Measurements from ENCODE around the gene SUSD6.
A peak's percentile ranks its signal among the peaks of the same experiment; 100 is the strongest.
"Not testable (repeated sequence)": the region's sequence is repeated elsewhere in the genome, so short reads cannot be mapped to it uniquely, and the experiment has no call there.

The SUSD6 gene

DNA sequence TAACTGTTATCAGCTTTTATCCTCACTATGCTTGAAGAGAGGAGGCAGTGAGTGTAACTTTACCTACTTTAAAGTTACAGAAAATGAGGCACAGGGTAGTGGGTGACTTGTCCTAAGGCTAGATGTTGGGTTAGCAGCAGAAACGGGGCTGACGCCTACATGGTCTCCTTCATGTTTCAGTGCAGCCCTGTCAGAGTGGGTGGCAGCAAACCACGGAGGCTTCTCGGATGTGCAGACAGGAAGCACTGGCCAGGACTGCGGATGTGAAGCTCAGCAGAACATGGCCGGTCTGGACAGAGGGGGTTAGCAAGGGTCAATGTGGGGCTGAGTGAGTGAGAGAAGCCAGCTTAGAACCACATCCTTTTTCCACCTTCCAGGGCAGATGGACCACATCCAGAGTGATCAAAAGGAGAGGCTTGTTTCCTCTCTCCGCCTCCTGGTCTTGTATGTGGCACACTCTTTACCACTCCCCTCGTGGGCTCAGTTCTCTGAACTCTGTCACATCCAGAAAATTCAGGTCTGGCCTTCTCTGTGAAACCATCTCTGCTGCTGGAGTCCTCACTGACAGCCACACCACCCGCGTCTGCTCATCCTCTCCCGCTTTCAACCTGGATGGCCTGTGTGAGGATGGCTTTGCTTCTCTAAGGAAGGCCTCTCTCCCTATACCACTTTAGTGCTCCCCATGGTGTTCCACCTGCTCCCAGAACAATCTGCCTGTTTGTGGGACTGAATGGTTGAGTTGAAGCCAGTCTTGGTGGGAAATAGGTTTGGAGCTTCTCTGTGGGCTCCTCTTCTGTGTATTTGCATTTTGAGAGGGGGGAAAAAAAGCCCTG, 14.1 kb downstream of the SUSD6 start:
- no peak for DNase-seq

DNA sequence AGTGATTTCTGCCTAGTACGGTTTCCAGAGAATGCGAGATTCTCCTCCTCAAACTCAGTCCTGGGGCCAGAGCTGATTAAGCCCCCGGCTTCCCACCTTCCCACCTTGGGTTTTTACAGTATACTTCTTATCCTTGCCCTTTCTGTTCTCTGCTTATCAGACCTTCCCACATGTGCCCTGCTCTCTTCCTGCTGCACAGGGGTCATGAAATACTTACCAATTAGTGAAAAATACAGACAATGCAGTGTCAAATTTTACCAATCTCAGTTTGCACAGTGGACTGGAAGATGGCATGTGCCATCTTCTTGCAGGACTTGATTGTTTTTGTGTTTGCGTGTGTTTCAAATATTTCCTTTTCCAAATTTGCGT, 14.7 kb downstream of the SUSD6 start:
- no peak for DNase-seq

DNA sequence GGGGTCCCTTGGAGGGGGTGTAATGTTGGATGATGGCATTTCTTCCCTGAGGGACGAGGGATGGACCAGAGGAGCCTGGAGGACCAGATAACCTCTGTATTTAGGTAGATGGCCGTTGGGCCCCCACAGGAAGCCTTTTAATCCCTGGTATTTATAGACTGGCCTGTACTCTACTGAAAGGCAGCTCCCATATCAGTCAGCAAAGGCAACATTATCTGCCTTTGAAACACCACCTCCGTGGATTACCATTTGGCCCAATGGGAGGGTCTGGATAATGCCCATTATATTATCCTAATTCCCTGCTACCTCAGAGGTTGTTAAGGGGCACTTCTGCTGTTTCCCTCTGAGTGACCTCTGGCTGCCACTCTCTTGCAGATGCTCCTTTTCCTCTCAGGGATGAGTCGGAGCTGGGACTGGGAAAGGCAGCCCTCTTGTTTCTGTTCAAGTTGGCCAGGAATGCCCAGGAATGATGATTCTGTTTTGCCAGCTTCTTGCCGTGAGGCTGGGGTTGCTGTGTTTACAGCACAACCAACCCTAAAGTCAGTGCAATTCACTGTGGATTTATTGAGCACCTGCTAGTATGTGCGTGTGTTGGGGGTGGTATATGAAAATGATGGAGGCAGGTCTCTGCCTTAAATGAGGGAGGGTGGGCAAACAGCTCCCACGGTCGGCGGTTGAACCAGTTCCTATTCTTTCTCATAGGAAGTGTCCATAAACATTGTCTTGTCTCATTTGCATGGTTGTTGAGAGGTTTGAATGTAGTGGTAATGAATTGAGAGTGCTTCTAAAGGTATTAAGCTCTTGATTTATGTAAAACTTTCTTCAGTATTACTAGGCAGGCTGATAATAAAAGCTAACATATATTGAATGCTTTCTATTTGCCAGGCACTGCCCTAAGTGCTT, 18.1 kb downstream of the SUSD6 start:
- no peak for DNase-seq

DNA sequence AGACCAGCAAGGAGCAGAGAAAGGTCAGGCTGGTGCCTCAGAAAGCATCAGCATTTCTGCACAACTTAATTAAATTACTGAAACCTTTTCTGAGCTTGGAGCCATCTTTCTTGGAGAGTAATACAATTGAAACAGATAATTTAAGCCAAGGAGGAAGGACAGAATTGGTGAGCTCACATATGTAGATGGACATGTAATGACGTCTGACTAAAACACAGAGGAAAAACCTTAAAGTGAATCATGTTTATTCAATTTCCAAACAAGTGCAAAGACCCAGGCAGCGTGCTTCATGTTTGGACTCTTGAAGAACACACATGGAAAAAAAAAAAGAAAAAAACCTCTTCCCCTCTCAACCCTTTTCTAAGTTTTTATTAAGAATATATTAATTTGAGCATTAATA, 19.0 kb downstream of the SUSD6 start:
- DNase-seq = no peak

DNA sequence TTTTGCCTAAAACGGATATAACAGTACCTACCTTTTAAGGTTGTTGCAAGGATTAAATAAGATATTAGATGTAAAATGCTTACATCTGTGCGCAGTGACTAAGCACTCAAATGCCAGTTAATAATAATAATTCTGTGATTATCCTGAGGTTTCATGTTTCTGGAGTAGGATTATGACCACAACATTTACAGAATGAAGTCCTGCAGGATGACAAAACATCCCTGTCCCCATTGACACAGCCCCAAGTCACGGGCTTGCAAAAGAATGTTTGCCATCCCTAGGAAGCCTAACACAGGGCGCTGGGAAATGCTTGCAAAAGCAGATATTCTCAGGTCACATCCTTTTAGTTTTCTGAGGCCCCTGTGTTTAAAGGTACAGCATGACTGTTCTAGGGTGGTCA, 20.1 kb downstream of the SUSD6 start:
- peak; percentile 52 for DNase-seq

DNA sequence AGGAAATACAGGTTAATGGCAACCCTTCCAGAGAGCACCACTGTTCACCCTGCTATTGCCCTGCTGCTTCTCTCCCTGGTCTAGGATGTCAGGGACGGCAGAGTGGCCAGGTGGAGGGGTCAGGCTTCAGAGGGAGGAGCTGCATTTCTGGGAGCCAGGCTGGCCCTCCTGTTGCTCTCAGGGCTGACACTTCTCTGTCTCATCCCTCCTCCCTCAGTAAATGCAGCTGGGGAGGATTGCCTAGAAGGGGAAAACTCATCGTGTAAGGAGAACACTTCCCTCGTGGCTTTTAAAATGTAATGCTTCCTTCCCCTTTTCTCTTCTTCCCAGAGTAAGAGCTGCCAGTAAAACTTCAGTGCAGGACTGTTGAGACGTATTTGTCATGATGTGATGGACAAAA, 20.8 kb downstream of the SUSD6 start:
- no peak for DNase-seq

DNA sequence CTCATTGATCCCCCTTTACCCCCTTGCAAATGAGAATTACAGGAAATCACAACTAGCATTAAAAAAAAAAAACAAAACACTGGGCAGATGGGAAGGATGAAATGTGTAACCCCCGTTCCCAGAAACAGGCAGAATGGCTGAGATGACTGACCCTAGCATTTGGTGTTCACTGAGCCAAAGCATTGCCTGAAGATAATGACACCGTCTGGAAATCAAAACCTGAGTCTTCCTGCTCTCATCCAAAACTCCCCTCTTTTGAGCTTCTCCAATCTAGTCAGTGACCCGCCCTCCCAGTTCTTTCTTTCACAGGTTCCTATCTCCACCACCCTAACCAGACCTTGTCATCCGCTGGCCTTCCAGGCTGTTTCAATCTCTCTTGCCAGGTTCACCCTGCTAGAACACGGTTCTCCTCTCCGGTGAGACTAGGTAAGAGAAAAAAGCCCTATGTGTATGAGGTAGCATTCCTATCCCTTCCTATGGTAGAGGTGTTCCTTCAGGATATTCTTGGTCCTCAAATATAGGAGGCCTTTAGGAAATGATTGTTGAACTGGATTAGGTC, 21.3 kb downstream of the SUSD6 start:
- DNase-seq = no peak

DNA sequence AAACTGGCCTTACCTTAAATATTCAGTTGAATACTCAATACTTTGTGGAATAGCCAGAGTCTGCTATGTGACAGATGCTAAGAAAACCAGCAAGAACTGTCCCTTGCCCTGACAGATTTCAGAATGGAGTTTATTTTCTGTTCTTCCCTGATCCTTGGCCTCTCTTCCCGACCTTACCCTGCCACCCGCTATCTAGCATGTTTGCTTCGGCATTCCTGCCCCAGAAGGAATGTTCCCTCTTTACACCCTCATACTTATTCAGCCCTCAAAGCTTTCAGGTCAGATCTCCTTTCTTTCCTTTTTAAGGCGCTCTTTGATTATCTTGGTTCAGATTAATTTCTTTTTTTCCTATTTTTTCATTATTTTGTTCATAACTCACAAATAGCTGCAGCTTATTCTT, 21.8 kb downstream of the SUSD6 start:
- DNase-seq = no peak

DNA sequence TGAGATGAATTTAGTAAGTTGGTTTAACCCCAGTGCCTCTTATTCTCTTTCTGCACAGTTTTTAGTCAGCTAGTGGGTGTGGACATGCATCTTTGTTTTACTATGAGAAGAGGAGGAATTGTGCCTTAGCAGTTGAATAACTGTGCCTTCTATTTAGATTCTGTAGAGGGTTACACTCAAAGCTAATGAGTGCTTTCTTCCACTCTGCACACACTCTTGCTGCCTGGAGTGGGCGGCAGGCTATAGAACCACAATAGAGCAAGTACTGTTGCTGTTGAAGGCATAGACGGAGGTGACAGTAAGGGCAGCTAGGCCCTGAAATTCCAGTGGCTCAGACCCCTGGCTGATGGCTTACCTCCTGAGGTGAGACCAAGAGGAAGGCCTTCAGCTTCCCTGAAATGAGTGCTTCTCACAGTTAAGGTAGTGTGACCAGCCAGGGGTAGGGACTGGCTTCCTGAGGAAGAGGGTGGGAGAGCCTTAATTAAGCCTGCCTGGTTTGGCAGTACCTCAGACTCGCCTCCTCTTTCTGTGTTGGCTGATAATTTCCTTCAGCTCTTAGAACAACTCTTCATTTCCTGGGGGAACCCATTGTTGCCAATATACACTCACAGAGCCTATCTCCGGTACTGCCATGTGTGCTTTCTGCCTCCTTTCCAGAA, 24.7 kb downstream of the SUSD6 start:
- no peak for DNase-seq

DNA sequence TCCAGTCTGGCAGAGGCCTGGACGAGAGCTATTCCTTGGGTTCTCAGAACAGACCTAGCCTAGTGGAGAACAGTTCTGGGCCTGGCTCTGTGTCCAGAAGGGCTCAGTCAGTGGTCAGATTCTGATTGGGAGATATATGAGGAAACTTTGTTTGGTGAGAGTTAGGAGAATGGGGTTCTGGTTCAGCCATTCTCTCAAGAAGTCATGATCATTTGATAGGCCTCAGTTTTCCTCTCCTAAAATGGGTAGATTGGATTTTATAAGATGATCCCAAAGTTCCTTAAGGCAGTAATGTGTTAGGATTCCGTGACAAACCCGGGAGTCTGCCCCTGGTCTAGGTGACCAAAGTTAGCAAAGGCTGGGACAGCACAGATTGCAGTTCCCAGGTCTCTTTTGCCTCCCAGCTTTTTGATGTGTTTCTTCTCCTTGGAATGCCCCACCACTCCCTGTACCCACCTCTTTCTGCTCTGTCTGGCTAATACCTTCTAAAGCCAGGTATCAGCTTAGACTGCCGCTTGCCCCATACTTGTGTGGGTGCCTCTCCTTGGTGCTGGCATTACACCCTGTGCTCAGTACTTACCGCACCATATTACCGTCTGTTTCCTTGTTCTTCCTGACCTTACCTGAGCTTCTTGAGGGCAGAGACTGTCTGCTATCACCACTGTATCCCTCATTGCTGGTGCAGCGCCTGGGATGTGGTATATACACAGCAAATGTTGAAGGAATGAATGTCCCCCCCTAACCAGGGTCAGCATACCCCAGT, 25.5 kb downstream of the SUSD6 start:
- no peak for DNase-seq

DNA sequence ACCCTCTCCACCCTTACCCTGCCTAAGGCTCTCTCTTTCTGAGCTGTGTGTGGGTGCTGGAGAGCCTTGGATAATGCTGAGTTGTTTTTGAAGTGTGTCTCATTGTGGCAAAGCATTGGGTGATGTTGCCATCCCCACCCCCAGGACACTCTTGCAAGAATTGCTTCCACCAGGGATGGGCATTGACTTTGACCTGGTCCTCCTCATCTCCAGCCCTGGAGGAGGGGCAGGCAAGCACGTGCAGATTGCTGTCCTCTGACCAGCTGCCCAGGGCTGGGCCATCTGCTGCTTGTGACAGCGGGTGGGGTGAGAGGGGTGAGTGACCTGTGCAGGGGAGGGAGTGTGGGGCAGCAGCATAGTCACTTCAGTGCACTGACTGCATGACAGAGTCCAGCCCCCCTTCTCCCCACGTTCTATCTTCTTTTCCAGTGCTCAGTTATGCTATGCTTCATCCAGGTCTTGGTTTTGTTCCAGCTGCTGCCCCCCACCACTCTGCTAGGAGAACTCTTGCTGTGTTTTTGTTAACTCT, 26.2 kb downstream of the SUSD6 start:
- DNase-seq = no peak

DNA sequence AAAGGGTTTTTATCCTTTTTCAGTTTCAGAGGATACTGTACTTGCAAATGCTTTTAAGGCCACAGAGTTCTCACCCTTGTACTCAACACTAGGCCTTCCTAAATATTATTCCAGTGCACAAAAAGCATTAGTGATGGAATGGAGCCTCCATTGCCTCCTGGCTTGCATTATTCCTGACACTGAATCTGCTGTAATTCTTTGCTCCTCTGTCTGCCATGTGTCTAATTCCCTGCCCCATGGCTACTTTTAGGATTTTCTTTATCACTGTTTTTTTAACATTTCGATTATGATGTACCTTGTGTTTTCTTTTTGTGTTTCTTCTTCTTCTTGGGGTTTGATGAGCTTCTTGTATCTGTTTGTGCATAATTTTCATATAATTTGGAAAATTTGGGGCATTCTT, 29.5 kb downstream of the SUSD6 start:
- no peak for DNase-seq

DNA sequence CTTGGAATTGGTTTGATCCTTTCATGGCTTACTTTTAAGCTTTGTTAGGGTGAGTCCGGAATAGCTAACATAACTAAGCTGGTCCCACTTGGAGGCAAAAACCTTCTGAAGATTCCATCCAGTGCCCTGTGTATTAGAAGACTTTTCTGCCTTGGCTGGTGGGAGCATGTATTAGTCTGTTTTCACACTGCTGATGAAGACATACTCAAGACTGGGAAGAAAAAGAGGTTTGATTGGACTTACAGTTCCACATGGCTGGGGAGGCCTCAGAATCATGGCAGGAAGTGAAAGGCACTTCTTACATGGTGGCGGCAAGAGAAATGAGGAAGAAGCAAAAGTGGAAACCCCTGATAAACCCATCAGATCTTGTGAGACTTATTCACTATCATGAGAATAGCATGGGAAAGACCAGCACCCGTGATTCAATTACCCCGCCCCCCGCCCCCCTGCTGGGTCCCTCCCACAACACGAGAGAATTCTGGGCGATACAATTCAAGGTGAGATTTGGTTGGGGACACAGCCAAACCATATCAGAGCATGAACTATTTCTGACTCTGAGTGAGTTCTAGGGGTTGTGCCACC, 30.9 kb downstream of the SUSD6 start:
- DNase-seq = not testable (repeated sequence)

DNA sequence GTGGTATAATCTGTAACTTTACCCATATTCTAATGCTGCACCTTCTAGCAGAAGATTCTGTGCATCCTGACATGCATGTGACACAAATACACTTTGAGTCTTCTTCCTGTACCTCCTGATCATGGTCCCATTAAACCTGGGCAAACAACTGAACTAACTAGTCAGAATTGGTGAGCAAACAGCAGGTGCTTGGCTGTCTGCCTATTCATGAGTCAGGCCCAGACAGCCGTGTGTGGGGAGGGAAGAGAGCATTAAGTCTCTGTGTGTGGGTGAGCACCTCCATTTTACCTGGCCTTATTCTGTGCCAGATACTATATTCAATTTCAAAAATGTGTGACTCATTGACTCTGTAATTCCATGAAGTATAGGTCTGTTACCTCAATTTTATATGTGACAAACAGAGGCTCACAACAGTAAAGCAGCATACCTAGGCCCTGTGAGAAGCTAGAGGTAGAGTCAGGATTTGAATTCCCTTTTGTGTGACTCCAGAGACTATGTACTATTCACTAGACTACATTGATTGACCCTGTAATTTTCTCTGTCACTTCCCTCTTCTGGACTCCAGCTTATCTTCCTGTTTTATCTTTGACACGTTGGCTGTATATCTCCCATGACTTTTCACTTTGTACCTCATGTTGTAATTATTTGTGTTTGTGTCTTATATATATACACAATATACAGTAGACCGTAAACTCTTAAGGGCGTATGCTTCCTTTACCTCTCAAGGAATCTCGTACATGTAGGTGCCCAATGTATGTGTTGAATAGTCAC, 32.2 kb downstream of the SUSD6 start:
- peak; percentile 34 for DNase-seq

DNA sequence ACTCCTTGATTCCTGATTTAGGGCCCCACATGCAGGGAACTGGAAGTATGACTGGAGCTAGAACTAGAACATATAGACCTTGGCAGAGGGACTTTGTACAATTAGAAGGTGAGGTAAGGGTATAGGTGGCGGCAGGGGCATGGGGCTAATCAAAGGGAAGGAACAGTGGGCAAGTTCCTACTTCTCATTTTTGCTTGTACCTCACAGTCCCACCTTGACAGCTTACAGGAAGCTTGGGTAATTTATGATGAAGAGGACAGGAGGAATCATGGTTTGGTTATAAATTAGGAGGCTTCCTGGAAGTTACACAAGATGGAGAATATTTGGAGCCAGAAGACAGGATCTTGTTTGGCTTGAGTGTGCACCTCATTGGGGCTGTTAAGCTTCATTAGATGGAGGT, 33.4 kb downstream of the SUSD6 start:
- no peak for DNase-seq

DNA sequence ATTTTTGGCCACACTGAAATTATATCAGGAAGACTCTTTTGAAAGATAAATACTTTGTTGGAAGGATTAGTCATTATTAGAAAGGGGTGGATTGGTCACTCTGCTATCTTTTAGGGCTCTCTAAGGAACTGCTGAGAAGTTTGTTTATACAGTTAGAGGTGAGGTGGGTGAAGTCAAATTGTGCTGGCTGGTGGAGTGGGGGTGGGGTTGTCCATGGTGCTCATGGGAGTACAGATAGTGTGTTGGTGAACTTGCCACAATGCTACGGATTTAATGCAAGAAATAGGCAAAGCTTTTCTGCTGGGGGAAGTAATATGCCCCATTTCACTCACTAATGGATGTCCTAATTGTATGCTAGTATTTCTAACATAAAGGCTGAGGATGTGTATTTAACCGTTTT, 35.8 kb downstream of the SUSD6 start:
- DNase-seq = no peak

DNA sequence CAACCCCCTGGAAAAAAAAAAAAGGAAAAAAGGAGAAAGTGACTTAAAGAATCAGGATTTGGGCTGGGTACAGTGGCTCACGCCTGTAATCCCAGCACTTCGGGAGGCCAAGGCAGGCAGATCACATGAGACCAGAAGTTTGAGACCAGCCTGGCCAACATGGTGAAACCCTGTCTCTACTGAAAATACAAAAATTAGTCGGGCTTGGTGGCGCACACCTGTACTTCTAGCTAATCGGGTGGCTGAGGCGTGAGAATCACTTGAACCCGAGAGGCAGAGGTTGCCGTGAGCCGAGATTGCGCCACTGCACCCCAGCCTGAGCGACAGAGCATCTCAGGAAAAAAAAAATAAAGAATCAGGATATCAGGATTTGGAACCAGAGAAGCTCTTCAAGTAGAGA, 36.2 kb downstream of the SUSD6 start:
- DNase-seq = not testable (repeated sequence)

DNA sequence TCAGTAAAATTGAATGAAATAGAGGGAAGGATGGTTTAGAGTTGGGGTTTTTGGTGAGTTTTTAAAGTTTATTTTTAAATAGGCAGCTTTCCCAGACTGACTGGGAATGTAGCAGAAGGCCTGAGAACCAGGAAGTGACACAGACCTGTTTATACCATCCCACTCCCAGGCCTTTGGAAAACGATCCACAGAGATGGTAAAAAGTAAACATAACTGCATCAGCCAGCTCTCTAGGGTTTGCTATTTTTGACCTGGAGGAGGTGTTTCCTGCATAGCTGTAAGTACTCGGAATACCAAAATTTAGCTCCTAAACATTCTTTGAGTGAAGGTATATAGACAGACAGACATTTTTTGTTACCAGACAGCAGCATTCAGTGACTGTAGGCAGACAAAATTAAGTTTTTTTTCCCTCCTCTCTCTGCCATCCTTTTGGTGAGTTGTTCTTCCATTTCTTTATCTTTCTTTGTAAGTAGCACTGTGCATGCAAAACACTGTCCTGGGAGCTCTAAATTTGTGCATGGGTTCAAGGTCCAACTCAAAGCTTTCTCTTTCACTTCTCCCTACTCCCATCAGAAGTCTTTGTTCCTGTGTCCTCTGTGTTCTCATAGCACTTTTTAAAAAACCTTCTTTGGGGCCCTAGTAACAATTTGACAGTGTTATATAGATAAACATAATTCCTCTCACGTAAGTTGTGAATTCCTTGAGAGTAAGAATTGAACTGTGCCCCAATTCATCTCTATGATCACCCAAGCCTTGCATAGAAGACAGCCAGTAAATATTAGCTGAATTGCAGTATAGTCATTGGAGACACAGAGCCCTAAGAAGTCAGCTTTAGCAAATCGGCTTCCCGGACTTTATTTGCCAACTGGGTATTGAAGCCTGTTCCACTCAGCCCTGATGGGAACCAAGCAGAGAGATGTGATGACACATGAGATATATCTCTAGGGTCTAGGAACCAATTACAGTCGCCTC, 37.4 kb downstream of the SUSD6 start:
- peak; percentile 55 for DNase-seq

DNA sequence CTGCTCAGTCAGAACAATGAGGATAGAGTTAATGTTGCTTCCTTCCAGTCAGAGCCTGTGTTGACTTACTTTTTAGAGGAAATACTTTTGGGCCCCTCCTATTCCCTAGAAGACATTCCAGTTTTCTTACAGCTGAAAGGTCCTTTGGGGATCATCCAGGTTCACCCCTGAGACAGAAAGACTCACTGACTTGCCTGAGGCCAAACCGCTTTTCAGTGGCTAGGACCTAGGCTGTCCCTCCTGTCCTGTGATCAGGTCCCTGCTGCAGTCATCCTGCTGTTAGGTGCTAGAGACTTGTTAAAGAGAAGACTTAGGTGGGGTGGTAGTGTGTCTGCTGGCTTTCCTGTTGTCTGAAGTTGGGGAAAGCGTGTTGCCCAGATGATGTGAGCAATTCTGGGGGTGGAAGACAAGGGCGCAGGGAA, 39.6 kb downstream of the SUSD6 start:
- peak; percentile 21 for DNase-seq

DNA sequence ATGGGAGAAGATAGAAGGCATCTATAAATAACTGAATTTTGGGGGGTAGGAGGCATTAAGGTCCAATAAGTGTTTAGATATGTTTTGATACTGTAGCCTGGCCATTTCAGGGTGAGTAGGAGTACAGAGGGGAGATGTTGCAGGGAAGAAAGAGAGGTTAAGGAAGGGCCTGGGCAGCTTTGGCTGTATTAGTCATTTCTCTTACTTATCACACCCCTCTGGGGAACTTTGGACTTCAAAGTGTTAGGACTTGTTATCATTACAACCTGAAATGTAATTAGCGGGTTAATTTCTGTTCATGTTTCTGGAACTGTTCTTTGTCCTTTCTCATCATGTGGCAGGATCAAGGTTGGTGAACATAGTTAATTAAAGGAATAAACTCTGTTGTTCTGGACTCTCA, 40.3 kb downstream of the SUSD6 start:
- DNase-seq = no peak
